Measurements from ENCODE around the gene SNU13. TPM values are rescaled to one million over a fixed set of nuclear protein-coding genes. Genes with fewer than 3 reads are reported as not detected.

The SNU13 gene
- total RNA-seq, 1 experiment from 2014 or later: 203 TPM

GRCh38 chr22:41684194-41684593, 4.5 kb downstream of the SNU13 start:
- Histone ChIP-seq H3K27ac (ENCODE audit: insufficient read length, low read depth, low read length) (no peak overlapping the region), H4K5ac (ENCODE audit: insufficient read length, low read depth, low read length) (no peak overlapping the region), H3K23ac (ENCODE audit: insufficient read length, low read depth, low read length) (no peak overlapping the region), H2BK20ac (ENCODE audit: low read depth, low read length, poor library complexity, severe bottlenecking) (no peak overlapping the region), H3K56ac (ENCODE audit: insufficient read length, low read depth, low read length) (no peak overlapping the region), H2BK12ac (ENCODE audit: insufficient read length, low read depth, low read length) (no peak overlapping the region), H3K23me2 (ENCODE audit: insufficient read length, low read depth, low read length, poor library complexity, severe bottlenecking) (peaks cover 18% of the 10 kb centered on the region), H4K8ac (replicated peaks; ENCODE audit: insufficient read length, low read depth, low read length) (no peak overlapping the region), H3T11ph (ENCODE audit: low read length) (no peak overlapping the region), H3K9me3 (ENCODE audit: control insufficient read depth, low read depth, low read length) (no peaks in the 10 kb centered on the region), H2BK15ac (ENCODE audit: low read depth, low read length) (no peak overlapping the region), H3K4ac (ENCODE audit: low read depth, low read length) (no peak overlapping the region), H3K18ac (ENCODE audit: insufficient read length, low read depth, low read length) (no peak overlapping the region), H2BK120ac (ENCODE audit: low read depth, low read length, poor library complexity, severe bottlenecking) (no peak overlapping the region), H2AFZ (ENCODE audit: low read length) (no peak overlapping the region), H4K20me1 (ENCODE audit: control insufficient read depth, insufficient read depth, insufficient read length) (no peaks in the 10 kb centered on the region), H3K79me2 (ENCODE audit: insufficient read depth, low read length) (peaks cover 28% of the 10 kb centered on the region; the same call in 1 of the 2 replicates), H3K14ac (ENCODE audit: insufficient read depth, low read length) (no peak overlapping the region), H3K27me3 (ENCODE audit: insufficient read depth, low read length) (no peaks in the 10 kb centered on the region), H3K4me1 (ENCODE audit: insufficient read depth, low read length) (no peaks in the 10 kb centered on the region), H4K91ac (ENCODE audit: insufficient read length, low read depth, low read length) (no peak overlapping the region), H3K4me2 (ENCODE audit: insufficient read depth, insufficient read length, low read length) (no peak overlapping the region), H3K9ac (ENCODE audit: extremely low read depth, insufficient read length, low read length) (no peak overlapping the region), H2AK5ac (ENCODE audit: insufficient read length, low read length) (no peak overlapping the region), H2BK5ac (ENCODE audit: insufficient read length, low read length) (no peak overlapping the region), H3K79me1 (ENCODE audit: insufficient read depth, low read depth, low read length, poor library complexity, severe bottlenecking) (no peaks in the 10 kb centered on the region)
- no peak for DNase-seq
- WGBS (ENCODE audit: extremely low coverage, insufficient read length, low lambda C conversion rate): no CpG with 5 or more reads among the region's 4 CpGs
- Mint-ChIP-seq H3K4me3 (no peak overlapping the region), H3K4me1 (peaks cover 9 to 10% of the 10 kb centered on the region in 2 experiments), H3K27me3 (ENCODE audit: low read depth) (no peaks in the 10 kb centered on the region), H3K36me3 (ENCODE audit: insufficient read depth in 1 of 3, low read depth in 3 of 3) (peaks cover 15 to 22% (median 18%) of the 10 kb centered on the region in 3 experiments; a peak in 6 of 7 replicates), H3K27ac (no peak overlapping the region), H3K9me3 (no peaks in the 10 kb centered on the region)
- no peak for TF ChIP-seq CTCF (conservative IDR thresholded peaks at IDR 0.05)

Measured in H9 (cell line).